HFF-Myc (cell line): ENCODE results near the gene CAPN10.
A peak's percentile ranks its signal among the peaks of the same experiment; 100 is the strongest.

Experiments
- DNase-seq: peaks from one replicate; pipeline ENCODE4 v3.0.0-alpha.2; 2011; ENCODE audit warnings: low read depth; ENCODE audit errors: extremely low read depth
- H3K4me3 ChIP-seq: replicated peaks from 2 replicates; pipeline ENCODE4 v1.5.1; 2011; ENCODE audit warnings: low read depth, mild to moderate bottlenecking, control low read depth, low read length
- CTCF ChIP-seq: IDR thresholded peaks from 2 replicates; pipeline ENCODE4 v1.5.1; 2012; ENCODE audit warnings: mild to moderate bottlenecking, low read depth, low read length, control low read depth; ENCODE audit errors: missing control alignments

The CAPN10 gene

DNA sequence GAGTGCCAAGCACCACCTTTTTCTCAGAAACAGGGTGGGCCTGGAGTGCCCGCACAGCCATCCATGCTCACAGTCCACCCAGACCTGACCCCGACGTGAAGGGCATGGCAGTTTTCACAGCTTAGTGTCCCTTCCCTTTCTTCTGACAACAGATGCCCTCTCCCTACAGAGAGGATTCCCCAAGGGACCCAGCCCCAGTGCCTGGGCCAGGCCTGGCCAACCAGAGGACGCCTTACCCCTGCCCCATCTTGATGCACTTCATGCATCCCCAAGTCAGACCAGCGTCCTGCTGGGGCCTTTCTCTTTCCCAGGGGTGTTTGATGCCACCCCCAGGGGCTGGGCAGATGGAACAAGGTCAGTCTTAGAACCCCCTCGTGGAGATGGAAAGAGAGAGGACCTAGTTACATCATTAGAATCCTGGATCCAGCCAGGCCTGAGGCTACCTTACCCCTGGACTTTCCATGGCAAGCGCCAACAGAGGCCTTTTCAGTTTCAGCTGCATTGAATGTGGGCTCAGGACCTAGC lies 32.5 kb upstream of the CAPN10 start:
- H3K4me3 ChIP-seq: no peak overlapping the region
- DNase-seq: no peak
- TF ChIP-seq CTCF: no peak

DNA sequence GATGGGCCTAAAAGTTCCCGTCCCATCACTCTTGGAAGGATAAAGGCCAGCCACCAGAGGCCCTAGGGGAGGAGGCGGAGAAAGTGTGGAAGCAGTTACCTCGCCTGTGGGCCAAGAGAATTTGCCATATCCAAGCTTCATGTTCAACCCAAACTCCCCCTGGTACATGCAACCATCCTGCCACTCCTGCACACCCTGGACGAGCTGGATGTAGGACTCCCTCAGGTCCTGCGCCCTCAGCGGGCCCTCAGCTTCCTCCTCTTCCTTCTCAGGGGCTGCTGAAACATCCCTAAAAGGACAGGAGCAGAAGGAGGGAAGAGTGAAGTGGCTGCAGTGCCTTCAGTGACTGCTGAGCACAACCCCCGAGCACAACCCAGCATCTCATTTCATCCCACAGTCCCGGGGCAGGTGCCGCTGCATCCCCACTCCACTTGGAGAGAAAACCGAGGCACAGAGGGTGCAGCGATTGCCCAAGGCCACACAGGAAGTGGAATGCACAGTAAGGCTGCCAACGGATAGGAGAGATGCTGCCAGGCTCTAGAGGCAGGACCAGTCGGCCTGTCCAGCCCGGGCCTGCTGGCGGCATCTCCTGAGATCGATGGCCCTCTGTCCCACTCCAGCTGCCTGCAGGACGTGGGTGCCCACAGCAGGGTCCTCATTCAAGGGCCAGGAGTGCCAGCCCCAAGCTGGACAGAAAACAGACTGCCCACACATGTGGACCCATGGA lies 31.6 kb upstream of the CAPN10 start:
- TF ChIP-seq CTCF: no peak
- no peak for DNase-seq
- no peak overlapping the region for H3K4me3 ChIP-seq

DNA sequence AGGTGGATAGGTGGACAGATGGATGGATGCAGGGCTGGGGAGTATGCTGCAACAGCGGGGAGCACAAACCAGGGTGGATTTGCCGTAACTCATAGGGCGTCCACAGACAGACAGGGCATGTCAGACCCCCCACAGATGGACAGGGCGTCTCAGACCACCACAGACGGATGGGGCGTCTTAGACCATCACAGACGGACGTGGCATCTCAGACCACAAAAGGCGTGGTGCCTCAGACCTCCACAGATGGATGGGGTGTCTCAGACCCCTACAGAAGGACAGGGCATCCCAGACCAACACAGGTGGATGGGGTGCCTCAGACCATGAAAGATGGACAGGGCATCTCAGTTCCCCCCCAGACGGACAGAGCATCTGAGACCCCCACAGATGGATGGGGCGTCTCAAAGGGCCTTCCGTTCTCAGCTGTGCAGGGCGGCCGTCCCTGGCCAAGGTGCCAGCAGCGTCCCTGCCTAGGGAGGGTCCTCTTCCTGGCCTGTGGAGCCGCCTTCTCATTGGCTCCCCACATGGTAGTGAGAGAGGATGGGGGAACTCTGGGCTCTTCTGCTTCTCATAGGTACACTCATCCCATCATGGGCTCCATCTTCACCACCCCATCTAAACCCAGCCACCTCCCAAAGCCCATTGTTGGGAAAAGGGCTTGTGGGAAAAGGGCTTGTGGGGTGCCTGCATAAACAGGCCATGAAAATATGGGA lies 30.8 kb upstream of the CAPN10 start:
- DNase-seq: no peak
- TF ChIP-seq CTCF: no peak
- H3K4me3 ChIP-seq: no peak overlapping the region

DNA sequence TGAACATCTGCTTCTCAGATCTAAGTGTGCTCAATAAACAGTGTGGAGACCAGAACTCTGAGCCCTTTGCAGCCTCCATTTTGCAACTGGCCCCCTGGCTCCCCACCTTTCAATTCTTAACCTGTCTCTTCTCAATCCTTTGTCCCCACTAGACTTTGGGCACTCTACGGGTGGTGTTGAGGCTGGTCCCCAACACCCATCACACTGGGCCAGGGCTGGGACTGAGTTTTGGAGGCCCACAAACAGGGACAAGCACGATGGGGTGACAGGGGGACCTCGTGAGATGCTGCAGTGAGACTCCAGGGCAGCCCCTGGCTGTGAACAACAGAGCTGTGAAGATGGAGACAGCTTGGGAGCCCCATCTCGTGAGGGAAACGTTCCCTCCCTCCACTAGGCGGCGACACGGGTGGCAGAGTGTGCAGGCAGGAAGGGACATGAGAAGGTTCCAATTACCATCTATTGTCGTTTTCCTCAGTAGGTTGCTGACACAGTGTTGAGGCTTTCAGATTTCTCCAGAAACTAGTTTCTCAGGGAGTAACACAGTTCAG lies 29.9 kb upstream of the CAPN10 start:
- no peak for DNase-seq
- H3K4me3 ChIP-seq: peak overlapping the region; percentile 46
- TF ChIP-seq CTCF: peak; percentile 75

DNA sequence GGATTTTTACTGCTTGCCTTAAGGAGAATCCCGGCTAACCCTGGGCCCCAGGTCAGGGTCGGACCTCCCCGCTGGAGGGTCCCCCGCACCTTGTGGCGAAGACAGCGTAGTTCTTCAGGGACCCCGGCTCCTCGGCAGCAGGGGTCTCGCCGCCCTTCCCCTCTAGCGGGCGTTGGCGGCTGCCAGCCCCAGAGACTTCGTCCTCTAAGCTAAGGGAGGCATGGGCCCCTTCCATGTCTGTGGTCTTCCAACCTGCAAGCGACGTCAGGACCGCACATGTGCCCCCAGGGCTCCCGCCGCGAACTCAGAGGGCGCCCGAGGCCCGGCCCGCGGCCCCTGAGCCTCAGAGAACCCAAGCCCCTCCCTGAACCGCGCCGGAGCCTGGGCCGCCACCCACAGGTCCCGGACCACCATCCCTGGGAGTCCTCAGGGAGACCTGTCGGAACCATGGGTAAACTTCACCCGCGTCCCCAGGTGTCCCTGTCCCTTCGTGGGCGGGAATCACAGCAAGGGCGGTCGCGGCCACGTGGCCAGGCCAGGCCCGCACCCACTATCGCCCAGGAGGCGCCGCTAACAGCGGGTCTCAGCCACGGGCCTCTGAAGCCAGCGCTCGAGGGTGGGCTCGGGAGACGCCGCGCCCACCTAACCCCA lies 29.3 kb upstream of the CAPN10 start:
- no peak for TF ChIP-seq CTCF
- H3K4me3 ChIP-seq: peak overlapping the region; percentile 46

DNA sequence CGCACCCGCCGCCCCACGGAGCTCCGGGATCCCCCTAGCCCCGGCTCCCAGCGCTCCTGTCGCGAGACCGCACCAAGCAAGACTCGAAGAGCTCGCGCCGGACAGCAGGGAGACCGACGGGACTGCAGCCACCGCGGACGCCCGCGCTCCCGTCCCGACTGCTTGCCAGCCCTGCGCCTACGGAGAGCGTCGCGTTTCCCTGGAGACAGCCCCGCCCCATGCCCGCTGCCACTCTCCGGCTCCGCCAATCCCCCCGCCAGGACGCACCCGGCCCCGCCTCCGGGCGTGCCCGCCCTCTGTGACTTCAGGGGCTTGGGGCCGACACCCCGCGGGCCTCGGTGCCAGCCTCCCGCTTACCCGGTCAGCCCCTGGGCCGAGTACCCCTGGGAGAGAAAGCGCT lies 28.7 kb upstream of the CAPN10 start, which contains the start of gene ANKMY1:
ANKMY1 (minus strand) TSS at position 181 of the 400 bp plus-strand sequence. CDS start 653 bp downstream, outside the sequence.
- peak within 1 kb of the TSS; percentile 46 for H3K4me3 ChIP-seq
- no peak for TF ChIP-seq CTCF
- no peak for DNase-seq

More for the DNA sequence above, 29.3 kb upstream of the CAPN10 start:
- DNase-seq: no peak
